Stimulated activated CD4-positive, alpha-beta T cell treated with anti-CD3 and anti-CD28 coated beads, Interleukin-2, amount 100 ng/mL, for 4 hours (primary cell): ENCODE results near the gene EPB41L4B.
"Not testable (repeated sequence)": the region's sequence is repeated elsewhere in the genome, so short reads cannot be mapped to it uniquely, and the experiment has no call there.

Experiments used
- DNase-seq: peaks from one replicate; pipeline ENCODE4 v3.0.0-alpha.2; 2020; ENCODE audit warnings: low read depth

EPB41L4B gene

DNA sequence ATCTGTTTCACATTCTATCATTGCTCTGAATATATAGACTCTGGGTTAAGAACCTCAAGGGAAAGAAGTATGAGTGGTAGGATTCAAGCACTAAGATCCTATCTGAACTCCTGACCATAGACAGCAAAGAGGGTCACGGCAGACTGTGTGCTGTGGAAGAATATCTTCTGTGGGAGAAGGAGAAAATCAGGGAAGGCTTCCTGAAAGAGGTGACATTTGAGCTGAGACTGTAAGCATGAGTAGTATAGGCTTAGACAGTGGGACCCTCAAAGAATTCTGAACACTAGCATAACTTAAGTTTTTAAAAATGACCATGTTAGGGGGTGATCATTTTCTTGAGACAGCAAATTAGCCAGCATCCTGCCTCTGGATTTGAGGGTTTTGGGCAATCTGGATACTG, 157.7 kb downstream of the EPB41L4B start:
- no peak for DNase-seq

DNA sequence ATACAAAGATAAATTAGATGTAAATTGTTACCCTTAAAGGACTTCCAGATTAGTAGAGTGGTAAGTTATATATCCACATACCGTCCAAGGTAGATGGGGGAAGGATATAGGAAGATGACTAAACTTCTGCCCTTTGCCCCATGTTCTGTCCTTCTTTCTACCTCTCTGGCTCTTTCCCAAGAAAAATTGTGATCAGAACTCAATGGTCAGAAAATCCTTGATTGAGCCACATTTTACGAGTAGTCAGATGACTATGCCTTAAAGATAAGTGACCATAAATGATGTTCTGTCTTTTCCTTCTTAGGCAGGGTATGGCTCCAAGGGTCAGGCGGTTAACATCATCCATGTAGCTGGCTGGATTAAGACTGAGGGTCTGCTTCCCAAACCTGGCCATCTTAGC, 158.2 kb downstream of the EPB41L4B start:
- DNase-seq, result no peak

DNA sequence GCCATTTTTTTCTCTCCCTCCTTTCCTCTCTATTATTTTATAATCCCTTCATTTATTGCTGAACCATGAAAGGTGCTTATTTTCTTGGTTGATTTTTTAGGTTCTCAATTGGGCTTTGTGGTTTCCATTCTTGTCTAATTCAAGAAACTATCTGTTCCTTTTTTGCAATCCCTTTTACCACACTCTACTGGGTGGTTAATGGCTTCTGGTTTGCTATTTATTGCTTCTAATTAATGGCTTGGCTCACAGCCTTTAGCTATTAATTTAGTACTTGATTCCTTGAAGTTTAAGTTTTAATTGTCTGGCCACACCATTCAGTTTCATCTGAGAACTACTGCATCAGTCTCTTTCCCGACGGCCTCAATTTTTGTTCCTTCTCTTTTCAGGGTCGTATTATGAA, 159.4 kb downstream of the EPB41L4B start:
- DNase-seq, result no peak

DNA sequence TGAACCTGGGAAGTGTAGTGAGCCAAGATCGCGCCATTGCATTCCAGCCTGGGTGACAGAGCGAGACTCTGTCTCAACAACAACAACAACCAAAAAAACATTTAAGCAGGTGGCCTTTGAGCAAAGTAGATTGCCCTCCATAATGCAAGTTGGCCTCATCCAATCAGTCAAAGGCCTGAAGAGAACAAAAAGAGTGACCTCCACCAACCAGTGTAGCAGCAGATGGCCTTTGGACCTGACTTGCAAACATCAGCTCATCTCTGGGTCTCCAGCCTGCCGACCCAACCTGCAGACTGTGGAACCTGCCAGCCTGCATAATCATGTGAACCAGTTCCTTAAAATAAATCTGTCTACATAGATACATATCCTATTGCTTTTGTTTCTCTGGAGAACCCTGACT, 161.3 kb downstream of the EPB41L4B start:
- no peak for DNase-seq

DNA sequence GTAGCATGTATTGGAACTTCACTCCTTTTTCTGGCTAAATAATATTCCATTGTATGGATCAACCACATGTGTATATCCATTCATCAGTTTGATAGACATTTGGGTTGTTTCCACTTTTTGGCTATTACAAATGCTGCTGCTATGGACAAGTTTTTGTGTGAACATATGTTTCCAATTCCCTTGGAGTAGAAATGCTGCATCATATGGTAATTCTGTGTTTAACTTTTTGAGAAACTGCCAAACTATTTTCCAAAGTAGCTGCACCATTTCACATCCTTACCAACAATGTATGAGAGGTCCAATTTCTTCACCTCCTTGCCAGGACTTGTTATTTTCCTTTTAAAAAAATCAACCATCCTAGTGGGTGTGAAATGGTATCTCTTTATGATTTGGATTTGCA, 162.2 kb downstream of the EPB41L4B start:
- no peak for DNase-seq

DNA sequence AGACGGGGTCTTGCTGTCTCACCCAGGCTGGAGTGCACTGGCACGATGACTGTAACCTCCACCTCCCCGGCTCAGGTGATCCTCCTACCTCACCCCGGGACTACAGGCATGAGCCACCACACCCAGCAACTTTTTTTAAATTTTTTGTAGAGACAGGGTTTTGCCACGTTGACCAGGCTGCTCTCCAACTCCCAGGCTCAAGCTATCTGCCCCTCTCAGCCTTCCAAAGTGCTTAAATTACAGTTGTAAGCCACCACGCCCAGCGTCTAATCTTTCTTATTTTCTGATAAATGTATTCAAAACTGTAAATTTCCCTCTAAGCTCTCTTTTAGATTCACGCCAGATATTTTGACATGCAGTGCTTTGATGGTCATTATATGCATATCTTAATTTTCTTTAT, 164.2 kb downstream of the EPB41L4B start:
- no peak for DNase-seq

DNA sequence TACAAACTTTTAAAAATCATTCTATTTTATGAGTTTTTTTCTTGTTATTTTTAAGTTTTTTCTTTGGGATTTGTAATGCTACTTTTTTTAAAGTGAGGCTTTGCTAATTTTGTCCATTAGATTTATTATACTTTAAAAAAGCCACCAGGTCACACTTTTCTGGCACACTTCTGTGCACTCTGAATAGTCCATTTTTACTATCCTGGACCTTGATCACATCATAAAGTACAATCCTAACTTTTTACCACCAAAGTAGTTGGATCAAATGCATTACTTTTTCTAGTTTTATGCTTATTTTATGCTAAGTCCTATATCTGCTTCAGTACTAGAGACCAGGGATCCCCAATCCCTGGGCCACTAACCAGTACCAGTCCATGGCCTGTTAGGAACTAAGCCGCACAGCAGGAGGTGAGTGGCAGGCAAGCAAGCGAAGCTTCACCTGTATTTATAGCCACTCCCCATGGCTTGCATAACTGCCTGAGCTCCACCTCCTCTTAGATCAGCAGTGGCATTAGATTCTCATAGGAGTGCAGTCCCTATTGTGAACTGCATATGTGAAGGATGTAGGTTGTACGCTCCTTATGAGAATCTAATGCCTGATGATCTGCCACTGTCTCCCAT, 169.8 kb downstream of the EPB41L4B start:
- DNase-seq, result no peak

DNA sequence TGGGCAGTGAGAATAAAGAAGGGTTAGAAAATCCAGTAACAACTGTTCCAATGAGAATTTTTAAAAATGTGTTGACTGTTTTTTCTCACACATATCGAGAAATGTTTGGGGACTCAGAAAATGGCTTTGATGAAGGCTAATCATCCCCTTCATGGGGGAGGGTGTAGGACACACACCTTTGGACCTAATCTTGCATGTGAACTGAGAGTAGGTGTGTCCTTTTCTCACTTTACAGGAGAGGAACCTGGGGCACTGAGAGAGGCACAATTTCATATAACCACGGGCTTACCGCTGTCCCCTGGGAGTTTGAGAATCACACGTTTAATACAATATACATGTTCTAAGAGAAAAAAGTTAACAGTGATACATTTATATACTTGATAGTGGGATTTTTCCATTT, 171.1 kb downstream of the EPB41L4B start:
- DNase-seq, result no peak

DNA sequence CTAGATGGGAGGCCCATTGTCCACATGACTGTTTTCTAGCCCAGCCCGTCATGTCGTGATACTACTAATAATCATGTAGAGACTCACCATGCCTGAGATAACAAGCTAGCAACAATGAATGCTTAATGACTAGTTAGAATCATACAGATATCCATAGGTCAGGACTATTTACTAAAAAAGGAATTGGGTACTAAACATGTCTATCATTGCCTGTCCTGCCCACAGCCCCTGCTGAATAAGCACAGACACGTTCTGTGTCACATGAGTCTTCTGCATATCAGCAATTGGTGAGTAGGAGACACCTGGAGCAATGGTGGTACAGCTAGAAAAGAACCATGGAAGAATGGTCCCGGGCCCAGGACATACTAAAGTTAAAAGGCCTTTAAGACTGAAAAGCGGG, 171.8 kb downstream of the EPB41L4B start:
- no peak for DNase-seq

DNA sequence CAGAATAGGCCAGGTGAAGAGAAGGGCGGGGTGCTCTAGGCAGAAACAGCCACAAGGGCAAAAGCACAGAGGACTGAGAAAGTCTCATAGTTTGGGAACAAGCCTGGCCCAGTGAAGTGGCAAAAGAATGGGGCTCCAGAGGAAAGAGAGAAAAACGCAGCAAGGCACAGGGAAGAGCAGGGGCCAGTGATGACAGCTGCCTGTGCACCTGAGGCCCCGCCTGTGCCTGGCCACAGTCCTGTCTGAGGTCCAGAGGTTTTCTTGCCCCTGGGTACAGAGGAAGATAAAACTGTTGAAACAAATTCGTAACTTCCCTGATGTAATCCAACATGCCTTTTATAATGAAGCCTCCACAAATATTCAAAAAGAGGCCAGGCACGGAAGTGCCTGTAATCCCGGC, 175.8 kb downstream of the EPB41L4B start:
- no peak for DNase-seq

DNA sequence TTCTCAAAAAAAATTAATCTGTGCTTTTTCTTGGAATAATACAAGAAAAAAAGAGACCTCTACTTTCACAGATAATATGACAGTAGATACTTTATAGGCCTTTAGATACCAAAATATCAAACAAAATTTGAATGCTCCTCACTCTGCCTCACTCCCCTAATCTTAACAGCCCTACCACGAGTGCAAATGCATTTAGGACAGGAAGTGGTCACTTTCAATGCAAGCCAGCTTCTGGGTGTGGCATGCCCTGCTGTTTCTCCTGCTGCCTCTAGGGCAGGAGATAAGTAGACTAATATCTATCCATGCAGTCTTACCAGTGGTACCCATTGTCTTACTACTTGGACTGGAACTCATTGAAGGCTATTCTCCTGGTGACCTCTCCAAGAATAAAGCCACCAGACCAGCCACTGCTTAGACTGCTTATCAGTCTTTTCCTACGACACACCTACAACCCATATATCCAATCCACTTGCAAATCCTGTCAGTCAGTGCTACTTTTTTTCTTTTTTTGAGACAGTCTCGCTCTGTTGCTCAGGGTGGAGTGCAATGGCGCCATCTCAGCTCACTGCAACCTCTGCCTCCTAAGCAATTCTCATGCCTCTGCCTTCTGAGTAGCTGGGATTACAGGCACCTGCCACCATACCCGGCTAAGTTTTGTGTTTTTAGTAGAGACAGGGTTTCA, 176.8 kb downstream of the EPB41L4B start:
- DNase-seq, result no peak

DNA sequence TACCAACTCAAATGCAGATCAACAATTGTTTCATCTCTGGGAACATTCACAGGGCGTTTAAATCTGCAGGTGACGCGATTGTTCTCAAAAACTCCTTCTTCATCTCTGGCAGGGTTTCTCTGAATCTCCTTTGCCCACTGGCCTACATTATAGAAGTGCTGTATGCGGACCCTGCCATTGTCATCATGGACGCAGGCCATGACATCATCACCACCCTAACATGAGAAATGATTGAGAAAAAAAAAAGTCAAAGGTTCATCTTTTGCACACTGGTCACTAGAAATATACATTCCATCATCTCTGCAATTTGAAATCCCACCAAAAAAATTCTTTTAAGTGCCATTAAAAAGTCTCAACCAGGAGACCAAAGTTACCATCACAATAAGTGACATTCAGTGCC, 179.5 kb downstream of the EPB41L4B start:
- no peak for DNase-seq

DNA sequence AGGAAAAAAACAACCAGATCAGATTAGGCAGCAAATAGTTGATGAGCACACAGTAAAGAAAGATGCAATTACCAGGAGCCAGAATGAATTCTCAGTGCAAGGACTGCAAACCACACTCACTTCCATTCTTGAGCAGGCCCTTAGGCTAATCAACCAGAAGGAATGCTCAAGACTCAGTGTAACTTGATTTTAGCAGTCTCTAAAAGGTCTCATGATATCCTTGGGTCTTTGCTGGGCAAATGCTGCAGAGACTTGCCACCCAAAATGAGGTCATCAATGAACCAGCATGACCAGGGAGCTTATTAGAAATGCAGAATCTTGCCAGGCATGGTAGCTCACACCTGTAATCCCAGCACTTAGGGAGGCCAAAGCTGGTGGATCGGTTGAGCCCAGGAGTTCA, 181.0 kb downstream of the EPB41L4B start:
- DNase-seq, result no peak

DNA sequence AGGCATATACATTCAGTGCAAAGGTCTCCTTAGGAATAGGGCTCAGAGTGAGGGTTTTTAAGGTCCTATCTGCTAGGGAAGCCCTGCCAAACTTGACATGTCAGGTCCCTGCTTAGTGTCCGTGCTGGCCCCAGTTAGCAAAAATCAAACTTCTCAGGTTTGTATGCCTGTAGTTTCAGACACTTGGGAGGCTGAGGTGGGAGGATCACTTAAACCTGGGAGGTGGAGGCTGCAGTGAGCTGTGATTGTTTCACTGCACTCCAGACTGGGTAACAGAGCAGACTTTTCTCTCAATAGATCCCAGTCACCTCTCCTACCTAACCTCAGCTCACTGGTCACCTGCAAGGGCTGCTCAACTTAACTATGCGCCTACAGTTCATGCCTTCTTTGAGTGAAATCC, 182.4 kb downstream of the EPB41L4B start:
- no peak for DNase-seq

DNA sequence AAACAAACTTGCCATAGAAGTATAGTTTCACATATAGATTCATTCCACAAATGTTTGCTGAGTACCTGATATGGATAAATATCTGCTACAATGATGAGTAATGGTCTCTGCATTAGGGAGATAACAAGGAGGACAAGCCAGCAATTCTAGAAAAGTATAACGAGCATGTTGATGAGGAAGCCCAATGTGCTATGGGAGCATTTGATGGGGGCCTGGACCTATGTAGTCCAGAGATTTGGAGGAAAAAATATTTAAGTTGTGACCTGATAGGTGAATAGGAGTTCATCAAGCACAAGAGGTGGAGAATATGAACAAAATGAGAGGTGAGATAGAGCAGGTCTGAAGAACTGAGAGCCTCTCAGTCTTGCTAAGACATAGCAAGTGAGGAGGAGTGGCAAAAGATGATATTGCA, 186.7 kb downstream of the EPB41L4B start:
- DNase-seq, result no peak

DNA sequence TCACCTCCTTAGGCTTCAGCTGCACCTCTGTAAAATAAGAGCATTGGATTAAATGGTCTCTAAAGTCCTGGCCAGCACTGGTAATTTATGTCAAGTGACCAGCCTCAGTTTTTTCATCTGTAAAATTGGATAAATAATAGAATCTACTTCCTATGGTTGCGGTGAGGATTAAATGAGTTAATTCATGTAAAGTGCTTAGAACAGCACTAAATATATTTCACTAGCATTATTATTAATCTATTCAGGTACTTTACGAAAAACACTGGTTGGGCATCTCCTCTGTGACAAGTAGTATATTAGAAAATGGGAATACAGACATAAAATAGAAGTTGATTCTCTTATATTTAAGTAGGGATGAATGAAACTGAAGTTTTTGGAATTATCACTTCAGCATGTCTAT, 187.3 kb downstream of the EPB41L4B start:
- DNase-seq, result no peak

DNA sequence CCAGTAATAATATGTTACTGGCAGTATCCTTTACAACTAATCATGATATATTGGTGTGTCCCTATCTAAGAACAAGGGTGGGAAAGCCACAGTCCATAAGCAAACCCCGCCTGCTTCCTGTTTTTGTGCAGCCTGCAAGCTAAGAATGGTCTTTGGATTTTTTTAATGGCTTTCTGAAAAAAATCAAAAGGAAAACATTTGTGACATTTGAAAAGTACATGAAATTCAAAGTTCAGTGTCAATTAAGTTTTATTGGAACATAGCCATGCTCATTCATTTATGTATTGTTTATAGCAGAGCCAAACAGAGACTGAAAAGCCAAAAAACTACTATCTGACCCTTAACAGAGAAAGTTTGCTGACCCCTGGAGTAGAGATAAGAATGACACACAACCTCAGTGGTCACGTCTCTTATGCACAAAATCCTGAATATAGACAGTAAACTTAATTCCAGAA, 188.3 kb downstream of the EPB41L4B start:
- no peak for DNase-seq

DNA sequence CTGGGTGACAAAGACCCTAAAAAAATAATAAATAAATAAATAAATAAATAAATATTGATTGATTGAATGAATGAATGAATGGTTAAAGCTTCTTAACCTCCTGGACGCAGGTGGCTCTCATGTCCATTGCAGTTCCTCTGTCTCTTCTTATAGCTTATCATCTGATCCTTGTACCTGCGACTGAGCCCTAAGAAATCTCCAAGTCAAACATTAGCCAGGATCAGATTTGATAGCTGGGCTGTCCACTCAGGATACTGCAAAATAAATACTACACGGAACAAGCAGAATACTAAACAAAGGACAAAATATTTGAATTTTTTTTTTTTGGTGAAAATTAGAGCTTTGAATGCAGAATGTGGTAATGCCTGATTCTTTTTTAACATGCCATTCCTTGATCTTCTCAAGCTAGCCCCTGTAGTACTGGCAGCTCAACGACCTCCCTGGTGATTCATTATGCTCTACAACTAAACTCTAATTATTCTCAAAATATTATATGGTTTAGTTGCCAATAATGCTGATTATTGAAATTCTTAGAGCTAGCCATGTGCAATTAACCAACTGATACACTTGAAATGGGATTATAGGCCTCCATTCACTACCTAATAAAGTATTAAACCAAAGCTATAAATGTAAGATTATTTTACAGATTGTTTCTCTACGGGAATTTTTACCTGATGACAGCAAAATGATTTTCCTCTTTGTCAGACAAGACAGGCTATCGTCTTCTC, 191.2 kb downstream of the EPB41L4B start:
- no peak for DNase-seq

DNA sequence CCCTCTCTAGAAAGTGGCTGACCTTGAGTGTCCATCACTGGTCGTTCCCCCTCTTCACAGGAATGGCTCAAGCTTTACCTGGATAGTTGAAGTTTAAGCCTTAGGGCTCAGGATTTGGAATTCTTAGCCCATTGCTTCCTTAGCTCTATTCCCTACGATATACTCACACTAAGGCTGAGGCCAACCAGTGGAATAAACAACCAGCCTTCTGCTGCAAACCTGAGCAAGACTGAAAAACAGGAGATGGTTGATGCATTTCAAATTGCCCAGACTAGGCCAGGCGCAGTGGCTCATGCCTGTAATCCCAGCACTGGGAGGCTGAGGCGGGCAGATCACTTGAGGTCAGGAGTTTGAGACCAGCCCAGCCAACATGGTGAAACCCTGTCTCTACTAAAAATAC, 194.2 kb downstream of the EPB41L4B start:
- not testable (repeated sequence) for DNase-seq

DNA sequence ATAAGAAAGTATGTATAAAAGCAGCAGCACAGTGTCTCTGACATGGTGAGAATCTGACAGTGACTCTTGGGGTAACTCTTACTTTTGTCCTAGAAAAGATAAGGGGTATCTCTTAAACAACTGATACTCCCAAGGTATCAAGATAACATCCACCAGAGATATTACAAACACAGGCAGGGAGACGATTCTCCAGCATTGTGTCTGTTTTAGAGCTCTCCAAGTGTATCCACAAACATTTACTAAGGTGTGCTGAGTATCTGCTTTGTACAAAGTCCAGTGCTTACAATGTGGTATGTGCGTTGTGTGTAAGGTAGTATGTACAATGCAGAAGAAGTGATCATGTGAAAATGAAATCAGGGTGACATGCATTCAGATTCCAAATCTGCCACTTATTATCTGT, 196.7 kb downstream of the EPB41L4B start:
- DNase-seq, result no peak

DNA sequence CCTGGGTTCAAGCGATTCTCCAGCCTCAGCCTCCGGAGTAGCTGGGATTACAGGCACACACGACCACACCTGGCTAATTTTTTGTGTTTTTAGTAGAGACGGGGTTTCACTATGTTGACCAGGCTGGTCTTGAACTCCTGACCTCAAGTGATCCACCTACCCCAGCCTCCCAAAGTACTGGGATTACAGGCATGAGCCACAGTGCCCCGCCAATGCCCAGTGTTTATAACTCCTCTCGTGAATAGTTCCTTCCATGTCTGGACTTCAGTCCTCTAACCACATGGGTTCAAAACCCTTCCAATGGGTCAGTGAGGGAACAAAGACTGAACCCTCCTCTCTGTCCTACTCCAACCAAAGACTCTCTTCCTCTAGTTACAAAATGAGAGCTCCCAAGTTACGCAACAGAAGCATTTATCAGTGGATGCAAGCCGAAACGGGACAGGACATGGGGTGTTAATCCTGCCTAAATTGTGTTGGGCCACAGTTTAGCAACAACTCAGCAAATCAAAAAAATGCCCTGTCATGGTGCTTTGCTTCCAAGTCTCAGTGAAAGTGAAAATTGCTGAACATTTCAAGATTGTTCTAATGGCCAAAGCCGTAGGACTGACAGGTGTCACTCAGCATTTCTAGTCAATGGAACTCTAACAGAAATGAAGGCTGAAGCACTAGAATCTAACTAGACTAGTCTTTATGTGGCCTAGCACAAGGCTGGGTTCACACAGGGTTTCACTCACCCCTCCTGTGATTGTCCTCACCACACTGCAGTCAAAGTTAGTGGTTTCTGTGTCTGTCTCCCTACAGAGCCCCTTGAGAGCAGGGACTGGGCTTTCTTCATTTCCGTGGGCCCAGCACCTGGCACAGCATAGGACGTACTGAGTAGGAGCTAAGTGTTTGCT, 197.9 kb downstream of the EPB41L4B start:
- no peak for DNase-seq
